Fibroblast of lung (primary cell): ENCODE data around the gene SLC43A3. TPM values are rescaled to one million over a fixed set of nuclear protein-coding genes. Genes with fewer than 3 reads are reported as not detected.
"Not testable (repeated sequence)": the region's sequence is repeated elsewhere in the genome, so short reads cannot be mapped to it uniquely, and the experiment has no call there.

ENCODE experiments used
- DNase-seq, 2 donors: peaks; one replicate each; pipeline versions ENCODE4 v3.0.0 to v3.0.0-alpha.2; 2010; ENCODE audit warnings: low read depth in 2 of 2
- H2AFZ ChIP-seq: 2 replicates; pipeline ENCODE4 v1.5.1; 2012; ENCODE audit warnings: low read length, control low read depth, inconsistent platforms
- H3K27ac ChIP-seq: 2 replicates; pipeline ENCODE4 v1.5.1; 2011; ENCODE audit warnings: low read length, control low read depth; ENCODE audit not compliant: insufficient read depth
- H3K27me3 ChIP-seq: 2 replicates; pipeline ENCODE4 v1.5.1; 2011; ENCODE audit warnings: mild to moderate bottlenecking, low read length; ENCODE audit not compliant: control insufficient read depth, insufficient read depth
- H3K36me3 ChIP-seq: 2 replicates; pipeline ENCODE4 v1.5.1; 2011; ENCODE audit warnings: low read length; ENCODE audit not compliant: control insufficient read depth, insufficient read depth
- H3K4me1 ChIP-seq: 2 replicates; pipeline ENCODE4 v1.5.1; 2011; ENCODE audit warnings: low read length; ENCODE audit not compliant: control insufficient read depth, insufficient read depth; ENCODE audit errors: extremely low read depth
- H3K4me2 ChIP-seq: 2 replicates; pipeline ENCODE4 v1.5.1; 2011; ENCODE audit warnings: low read length, control low read depth; ENCODE audit not compliant: insufficient read depth; ENCODE audit errors: extremely low read depth
- H3K4me3 ChIP-seq, 4 experiments: fragments of 200-600 bp in 1 of 4; sonication (generic) in 1 of 4; replicated peaks in 1 of 4; 2 replicates each; pipeline ENCODE4 v1.5.1; 2011 to 2016; ENCODE audit warnings: low read length in 4 of 4, low read depth in 3 of 4, mild to moderate bottlenecking in 3 of 4, control low read depth in 2 of 4, inconsistent platforms in 1 of 4, mixed read lengths in 1 of 4; ENCODE audit not compliant: insufficient read depth in 1 of 4; ENCODE audit errors: control extremely low read depth in 1 of 4
- H3K79me2 ChIP-seq: 2 replicates; pipeline ENCODE4 v1.5.1; 2012; ENCODE audit warnings: mild to moderate bottlenecking, low read length, inconsistent platforms; ENCODE audit not compliant: control insufficient read depth, insufficient read depth
- H3K9ac ChIP-seq: 2 replicates; pipeline ENCODE4 v1.5.1; 2011; ENCODE audit warnings: mild to moderate bottlenecking, low read length, control low read depth; ENCODE audit not compliant: insufficient read depth
- H3K9me3 ChIP-seq: 2 replicates; pipeline ENCODE4 v1.5.1; 2012; ENCODE audit warnings: low read depth, low read length; ENCODE audit not compliant: control insufficient read depth, insufficient read depth
- H4K20me1 ChIP-seq: 2 replicates; pipeline ENCODE4 v1.5.1; 2011; ENCODE audit warnings: low read length; ENCODE audit not compliant: control insufficient read depth, insufficient read depth; ENCODE audit errors: extremely low read depth
- EZH2 ChIP-seq: IDR thresholded peaks from 2 replicates; pipeline ENCODE4 v1.5.1; 2012; ENCODE audit warnings: low read length, control low read depth, mild to moderate bottlenecking; ENCODE audit errors: missing control alignments
- polyA plus RNA-seq, 2 donors: library from polyadenylated mRNA; depleted of rRNA in 1 of 2; stranded (reverse) in 1 of 2; unstranded in 1 of 2; fragments of >200 nt; gene quantifications; 2 replicates each; pipeline ENCODE4 v1.2.1, GENCODE V29; 2011 to 2012; ENCODE audit warnings: missing spikeins in 1 of 2
- total RNA-seq: library from RNA; depleted of rRNA; stranded (reverse); fragments of >200 nt; gene quantifications from 2 replicates; pipeline ENCODE4 v1.2.1, GENCODE V29; 2014
- TF ChIP-seq, protein P1 (sequence below), 2 donors: IDR thresholded peaks in 1 of 2; conservative IDR thresholded peaks in 1 of 2; 1 replicate in 1 of 2; 2 replicates in 1 of 2; pipeline ENCODE4 v1.5.1; 2011 to 2012; ENCODE audit warnings: low read length in 2 of 2, control low read depth in 1 of 2, inconsistent platforms in 1 of 2, low read depth in 1 of 2, mild to moderate bottlenecking in 1 of 2

The SLC43A3 gene
- total and polyA plus RNA-seq, 2 donors (not counting 1 experiment from before 2014, with no cell fraction given), result 34.8 to 41.5 TPM

DNA sequence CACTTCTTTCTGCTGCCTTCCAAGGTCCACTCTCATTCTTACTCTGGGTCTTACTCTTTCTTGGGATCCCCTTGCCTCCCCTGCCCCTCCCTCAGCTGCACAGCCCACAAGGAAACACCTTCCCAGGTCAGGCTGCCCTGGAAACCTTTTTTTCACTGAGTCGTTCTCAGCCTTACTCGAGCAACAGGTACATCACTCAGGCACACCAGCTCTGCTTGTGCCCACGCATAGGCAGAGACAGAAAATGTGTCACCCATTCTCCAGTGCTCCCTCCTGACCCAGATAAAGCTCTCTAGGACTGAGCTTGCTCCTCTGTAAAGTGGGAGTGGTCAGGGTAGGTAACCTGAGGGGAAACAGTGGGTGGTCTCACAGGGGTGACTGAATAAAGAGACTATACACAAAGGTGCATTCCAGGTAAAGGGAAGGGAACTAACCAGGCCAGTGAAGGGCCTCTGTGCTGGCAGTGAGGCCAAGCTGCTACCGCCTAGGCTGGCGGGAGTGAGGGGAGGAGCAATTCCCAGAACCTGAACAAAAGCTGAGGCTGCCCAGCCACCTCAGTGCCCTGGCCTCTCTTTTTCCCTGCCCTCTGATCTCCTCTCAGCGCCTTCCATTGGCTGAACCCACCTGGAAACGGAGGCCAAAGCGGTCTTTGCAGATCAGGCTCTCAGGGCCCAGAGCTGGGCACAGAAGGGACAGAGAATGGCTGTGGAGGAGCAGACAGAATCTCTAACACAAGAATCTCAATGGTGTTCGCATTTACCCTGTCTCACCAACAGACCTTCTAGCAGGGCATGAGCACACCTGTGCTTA lies 61.9 kb downstream of the SLC43A3 start:
- no peaks in the 10 kb centered on the region for H3K79me2 ChIP-seq
- H3K9me3 ChIP-seq, result no peaks in the 10 kb centered on the region
- H3K36me3 ChIP-seq, result no peaks in the 10 kb centered on the region
- no peak overlapping the region for H3K27ac ChIP-seq
- no peak overlapping the region for H3K4me2 ChIP-seq
- no peak overlapping the region for H3K9ac ChIP-seq
- no peaks in the 10 kb centered on the region for H4K20me1 ChIP-seq
- DNase-seq, result no peak
- no peak overlapping the region for H2AFZ ChIP-seq
- TF ChIP-seq EZH2, result no peak
- TF ChIP-seq, protein P1, sequence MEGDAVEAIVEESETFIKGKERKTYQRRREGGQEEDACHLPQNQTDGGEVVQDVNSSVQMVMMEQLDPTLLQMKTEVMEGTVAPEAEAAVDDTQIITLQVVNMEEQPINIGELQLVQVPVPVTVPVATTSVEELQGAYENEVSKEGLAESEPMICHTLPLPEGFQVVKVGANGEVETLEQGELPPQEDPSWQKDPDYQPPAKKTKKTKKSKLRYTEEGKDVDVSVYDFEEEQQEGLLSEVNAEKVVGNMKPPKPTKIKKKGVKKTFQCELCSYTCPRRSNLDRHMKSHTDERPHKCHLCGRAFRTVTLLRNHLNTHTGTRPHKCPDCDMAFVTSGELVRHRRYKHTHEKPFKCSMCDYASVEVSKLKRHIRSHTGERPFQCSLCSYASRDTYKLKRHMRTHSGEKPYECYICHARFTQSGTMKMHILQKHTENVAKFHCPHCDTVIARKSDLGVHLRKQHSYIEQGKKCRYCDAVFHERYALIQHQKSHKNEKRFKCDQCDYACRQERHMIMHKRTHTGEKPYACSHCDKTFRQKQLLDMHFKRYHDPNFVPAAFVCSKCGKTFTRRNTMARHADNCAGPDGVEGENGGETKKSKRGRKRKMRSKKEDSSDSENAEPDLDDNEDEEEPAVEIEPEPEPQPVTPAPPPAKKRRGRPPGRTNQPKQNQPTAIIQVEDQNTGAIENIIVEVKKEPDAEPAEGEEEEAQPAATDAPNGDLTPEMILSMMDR (conservative IDR thresholded peaks at IDR 0.05 in 1 of 2, IDR thresholded peaks at IDR 0.05 in 1 of 2; ENCODE audit: low read depth in 1 of 2, low read length in 2 of 2), result no peak
- H3K27me3 ChIP-seq, result peaks cover 19% of the 10 kb centered on the region
- H3K4me3 ChIP-seq, result no peak overlapping the region
- no peaks in the 10 kb centered on the region for H3K4me1 ChIP-seq

DNA sequence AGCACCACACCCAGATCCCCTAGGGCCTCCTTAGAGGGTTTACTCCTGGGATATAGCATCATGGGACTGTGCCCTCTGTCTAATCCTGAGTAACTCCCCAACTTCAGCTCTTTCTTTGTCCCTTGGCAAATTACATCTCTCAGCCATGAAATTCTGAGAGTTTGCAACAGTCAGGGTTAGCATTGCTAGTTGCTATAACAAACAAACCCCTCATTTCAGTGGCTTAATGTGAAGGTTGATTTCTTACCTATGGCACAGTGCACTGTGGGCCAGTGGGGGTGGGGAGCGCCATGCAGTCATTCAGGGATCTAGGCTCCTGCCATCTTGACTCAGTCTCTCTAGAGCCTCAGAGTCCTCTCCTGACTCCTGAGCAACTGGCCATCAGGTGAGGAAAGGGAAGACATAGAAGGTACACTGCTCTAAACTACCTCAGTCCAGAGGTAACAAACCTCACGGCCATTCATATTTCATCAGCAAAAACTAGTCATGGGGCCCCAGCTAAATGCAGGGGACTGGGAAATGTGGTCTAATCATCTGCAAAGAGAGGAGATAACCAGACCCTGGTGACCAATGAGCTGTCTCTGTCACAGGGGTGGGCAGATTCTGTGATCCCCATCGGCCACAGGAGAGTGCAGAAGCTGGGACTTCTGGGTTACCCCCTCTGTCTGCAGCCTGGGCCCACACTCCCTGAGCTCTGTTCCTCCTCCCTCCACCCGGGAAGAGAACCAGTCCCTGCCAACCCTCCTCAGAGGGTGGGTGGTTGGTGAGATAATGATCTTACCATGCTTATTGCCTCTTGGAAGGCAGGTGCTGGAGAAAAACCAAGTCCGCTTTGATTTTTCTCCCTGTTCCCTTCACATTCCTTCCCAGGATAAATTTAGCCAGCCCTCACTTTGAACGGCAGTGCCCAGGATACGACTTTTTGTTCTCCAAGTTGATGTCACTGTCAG lies 63.5 kb downstream of the SLC43A3 start:
- Histone ChIP-seq H3K36me3 (no peaks in the 10 kb centered on the region), H2AFZ (no peak overlapping the region), H3K27me3 (peaks cover 19% of the 10 kb centered on the region), H3K4me3 (no peak overlapping the region), H4K20me1 (no peaks in the 10 kb centered on the region), H3K9ac (no peak overlapping the region), H3K4me1 (no peaks in the 10 kb centered on the region), H3K4me2 (no peak overlapping the region), H3K9me3 (no peaks in the 10 kb centered on the region), H3K79me2 (no peaks in the 10 kb centered on the region), H3K27ac (no peak overlapping the region)
- TF ChIP-seq, protein P1 (conservative IDR thresholded peaks at IDR 0.05 in 1 of 2, IDR thresholded peaks at IDR 0.05 in 1 of 2; ENCODE audit: low read depth in 1 of 2, low read length in 2 of 2), result no peak
- no peak for DNase-seq

DNA sequence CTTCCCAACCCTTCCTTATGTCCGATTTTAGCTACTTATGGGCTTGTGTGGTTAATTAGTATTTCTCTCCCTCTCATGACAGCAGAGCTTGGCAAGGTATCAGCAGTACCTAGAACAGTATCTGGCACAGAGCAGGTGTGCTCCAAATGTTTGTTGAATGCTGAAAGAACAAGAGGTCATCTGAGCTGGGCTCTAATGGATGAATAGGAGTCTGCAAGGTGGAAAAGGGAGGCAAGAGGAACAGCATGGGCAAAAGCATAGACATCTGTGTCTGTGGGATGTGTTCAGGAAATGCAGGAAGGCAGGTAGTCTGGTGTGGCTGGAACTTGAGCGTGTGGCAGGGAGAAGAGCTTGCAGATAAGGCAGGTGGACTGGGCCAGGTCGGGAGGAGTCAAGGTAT lies 65.0 kb downstream of the SLC43A3 start:
- Histone ChIP-seq H2AFZ (no peak overlapping the region), H3K4me2 (no peak overlapping the region), H3K27me3 (peaks cover 19% of the 10 kb centered on the region), H4K20me1 (no peaks in the 10 kb centered on the region), H3K9ac (no peak overlapping the region), H3K4me3 (no peak overlapping the region), H3K27ac (no peak overlapping the region), H3K9me3 (no peaks in the 10 kb centered on the region), H3K4me1 (no peaks in the 10 kb centered on the region), H3K36me3 (no peaks in the 10 kb centered on the region), H3K79me2 (no peaks in the 10 kb centered on the region)
- no peak for TF ChIP-seq EZH2
- TF ChIP-seq, protein P1 (conservative IDR thresholded peaks at IDR 0.05 in 1 of 2, IDR thresholded peaks at IDR 0.05 in 1 of 2; ENCODE audit: low read depth in 1 of 2, low read length in 2 of 2), result no peak
- no peak for DNase-seq

DNA sequence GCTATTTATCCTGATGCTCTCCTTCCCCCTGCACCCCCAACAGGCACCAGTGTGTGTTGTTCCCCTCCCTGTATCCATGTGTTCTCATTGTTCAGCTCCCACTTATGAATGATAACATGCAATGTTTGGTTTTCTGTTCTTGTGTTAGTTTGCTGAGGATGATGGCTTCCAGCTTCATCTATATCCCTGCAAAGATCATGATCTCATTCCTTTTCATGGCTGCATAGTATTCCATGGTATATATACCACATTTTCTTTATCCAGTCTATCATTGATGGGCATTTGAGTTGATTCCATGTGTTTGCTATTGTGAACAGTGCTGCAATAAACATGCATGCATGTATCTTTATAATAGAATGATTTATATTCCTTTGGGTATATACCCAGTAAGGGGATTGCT lies 65.5 kb downstream of the SLC43A3 start:
- not testable (repeated sequence) for H3K79me2 ChIP-seq, H2AFZ ChIP-seq, H3K27ac ChIP-seq, DNase-seq, H3K4me2 ChIP-seq, H3K4me3 ChIP-seq, H3K9me3 ChIP-seq, H4K20me1 ChIP-seq, H3K4me1 ChIP-seq, H3K36me3 ChIP-seq, H3K9ac ChIP-seq
- H3K27me3 ChIP-seq, result peaks cover 19% of the 10 kb centered on the region
